ENCODE data around the gene MAP4K4.
"Not testable (repeated sequence)": the region's sequence is repeated elsewhere in the genome, so short reads cannot be mapped to it uniquely, and the experiment has no call there.

The MAP4K4 gene

DNA sequence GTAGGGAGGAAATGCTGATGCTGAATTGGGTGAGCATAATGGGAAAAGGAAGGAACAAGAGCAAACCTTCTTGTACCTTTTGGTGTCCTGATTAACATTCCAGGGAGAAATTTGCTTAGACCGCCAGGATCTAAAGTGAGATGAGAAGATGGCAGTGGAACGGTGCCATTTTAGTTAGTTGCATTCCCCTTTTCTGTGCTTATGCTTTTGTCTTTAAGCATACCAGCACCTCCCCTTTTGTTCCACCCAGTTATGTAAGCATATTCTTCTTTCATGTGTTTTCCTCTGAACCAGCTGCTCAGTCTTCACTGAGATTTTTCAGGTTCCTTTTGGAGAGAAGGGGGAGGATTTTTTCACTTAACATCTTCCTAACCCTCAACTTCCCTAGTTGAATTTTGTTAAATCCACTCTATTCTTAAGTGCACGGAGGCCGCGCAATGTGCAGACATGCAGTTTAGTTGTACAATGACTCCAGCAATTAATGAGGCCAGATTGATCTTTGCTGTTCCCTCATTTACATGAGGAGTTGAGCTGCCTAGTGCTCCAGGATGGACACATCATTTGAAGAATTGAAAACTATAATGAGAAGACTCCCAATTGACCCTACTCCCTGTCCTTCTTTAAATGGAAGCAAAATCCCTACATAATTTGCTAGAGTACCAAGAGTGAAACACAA is 73.9 kb downstream of the MAP4K4 start:
- H4K8ac ChIP-seq (ENCODE audit: low read depth, low read length) = no peak overlapping the region
- H3K79me1 ChIP-seq (ENCODE audit: low read depth, low read length) = no peaks in the 10 kb centered on the region
- H3K27me3 ChIP-seq (ENCODE audit: control insufficient read depth in 3 of 3, insufficient read depth in 3 of 3, low read depth in 1 of 3, low read length in 3 of 3) = no peaks in the 10 kb centered on the region
- DNase-seq (ENCODE audit: low spot score) = no peak
- H2BK12ac ChIP-seq (ENCODE audit: low read length) = no peak overlapping the region
- H3K23ac ChIP-seq (ENCODE audit: low read depth, low read length, poor library complexity) = no peak overlapping the region
- no peak overlapping the region for H2BK15ac ChIP-seq (ENCODE audit: low read length)
- H3K36me3 ChIP-seq (replicated peaks in 1 of 2; ENCODE audit: control insufficient read depth in 2 of 2, insufficient read depth in 2 of 2, low read length in 2 of 2) = no peaks in the 10 kb centered on the region
- H2BK5ac ChIP-seq (ENCODE audit: low read length) = no peak overlapping the region
- no peak overlapping the region for H2BK120ac ChIP-seq (ENCODE audit: low read depth, low read length)
- no peak overlapping the region for H3K4me2 ChIP-seq (ENCODE audit: insufficient read depth, low read length, poor library complexity, severe bottlenecking)
- no peak overlapping the region for H4K91ac ChIP-seq (ENCODE audit: low read depth, low read length, poor library complexity)
- no peak overlapping the region for H3K14ac ChIP-seq (ENCODE audit: low read length)
- H2AFZ ChIP-seq (ENCODE audit: low read length) = no peak overlapping the region
- no peak overlapping the region for H3K4me3 ChIP-seq (ENCODE audit: low read length in 2 of 2)
- H3K18ac ChIP-seq (ENCODE audit: low read length) = no peak overlapping the region
- no CpG with 5 or more reads among the region's 5 CpGs for WGBS, 2 donors (ENCODE audit: extremely low coverage in 2 of 2, insufficient read length in 2 of 2, insufficient replicate concordance in 1 of 2)
- H3K4ac ChIP-seq (ENCODE audit: low read length) = no peak overlapping the region
- H3K4me1 ChIP-seq (ENCODE audit: control insufficient read depth in 2 of 2, insufficient read depth in 1 of 2, low read depth in 1 of 2, low read length in 2 of 2) = peaks cover 33 to 38% of the 10 kb centered on the region in 2 donors
- no peak overlapping the region for H3K9ac ChIP-seq (ENCODE audit: low read depth, low read length, poor library complexity)
- H3K27ac ChIP-seq (replicated peaks; ENCODE audit: low read length) = no peak overlapping the region
- no peak overlapping the region for H2AK5ac ChIP-seq (ENCODE audit: low read depth, low read length)
- H3K9me3 ChIP-seq (replicated peaks in 1 of 2; ENCODE audit: control insufficient read depth in 2 of 2, insufficient read depth in 1 of 2, low read depth in 1 of 2, low read length in 2 of 2) = no peaks in the 10 kb centered on the region

DNA sequence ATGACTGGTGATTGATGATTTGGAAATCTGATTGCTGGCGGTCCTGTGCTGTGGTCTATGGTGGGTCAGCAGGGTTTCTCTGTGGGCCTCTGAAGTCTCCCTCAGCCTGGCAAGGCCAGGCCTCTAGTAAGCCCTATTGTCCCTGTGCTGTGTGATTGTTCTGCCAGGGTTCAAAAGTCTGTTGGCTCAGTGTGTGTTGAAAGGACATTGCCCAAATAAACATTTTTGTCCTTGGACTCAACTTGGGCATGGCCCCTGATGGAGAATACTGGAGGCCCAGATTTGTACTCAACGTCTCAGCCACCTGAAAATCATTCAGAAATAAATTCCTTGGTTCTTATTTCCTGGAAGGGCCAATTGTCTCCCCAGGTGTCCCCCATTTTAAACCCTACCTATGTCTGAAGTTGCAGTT is 74.4 kb downstream of the MAP4K4 start:
- Histone ChIP-seq H2BK5ac (ENCODE audit: low read length) (no peak overlapping the region), H2BK12ac (ENCODE audit: low read length) (no peak overlapping the region), H3K36me3 (replicated peaks in 1 of 2; ENCODE audit: control insufficient read depth in 2 of 2, insufficient read depth in 2 of 2, low read length in 2 of 2) (no peaks in the 10 kb centered on the region), H3K4me3 (ENCODE audit: low read length in 2 of 2) (no peak overlapping the region), H3K79me1 (ENCODE audit: low read depth, low read length) (no peaks in the 10 kb centered on the region), H2AK5ac (ENCODE audit: low read depth, low read length) (no peak overlapping the region), H3K4me1 (ENCODE audit: control insufficient read depth in 2 of 2, insufficient read depth in 1 of 2, low read depth in 1 of 2, low read length in 2 of 2) (peaks cover 33 to 35% of the 10 kb centered on the region in 2 donors), H3K9ac (ENCODE audit: low read depth, low read length, poor library complexity) (no peak overlapping the region), H2BK15ac (ENCODE audit: low read length) (no peak overlapping the region), H3K23ac (ENCODE audit: low read depth, low read length, poor library complexity) (no peak overlapping the region), H3K18ac (ENCODE audit: low read length) (no peak overlapping the region), H2BK120ac (ENCODE audit: low read depth, low read length) (no peak overlapping the region), H2AFZ (ENCODE audit: low read length) (no peak overlapping the region), H3K27me3 (ENCODE audit: control insufficient read depth in 3 of 3, insufficient read depth in 3 of 3, low read depth in 1 of 3, low read length in 3 of 3) (no peaks in the 10 kb centered on the region), H3K27ac (replicated peaks; ENCODE audit: low read length) (no peak overlapping the region), H3K4ac (ENCODE audit: low read length) (no peak overlapping the region), H3K14ac (ENCODE audit: low read length) (no peak overlapping the region), H4K8ac (ENCODE audit: low read depth, low read length) (no peak overlapping the region), H3K9me3 (replicated peaks in 1 of 2; ENCODE audit: control insufficient read depth in 2 of 2, insufficient read depth in 1 of 2, low read depth in 1 of 2, low read length in 2 of 2) (no peaks in the 10 kb centered on the region), H4K91ac (ENCODE audit: low read depth, low read length, poor library complexity) (no peak overlapping the region), H3K4me2 (ENCODE audit: insufficient read depth, low read length, poor library complexity, severe bottlenecking) (no peak overlapping the region)
- WGBS, 2 donors (ENCODE audit: extremely low coverage in 2 of 2, insufficient read length in 2 of 2, insufficient replicate concordance in 1 of 2) = no CpG with 5 or more reads among the region's 2 CpGs
- DNase-seq (ENCODE audit: low spot score) = no peak

DNA sequence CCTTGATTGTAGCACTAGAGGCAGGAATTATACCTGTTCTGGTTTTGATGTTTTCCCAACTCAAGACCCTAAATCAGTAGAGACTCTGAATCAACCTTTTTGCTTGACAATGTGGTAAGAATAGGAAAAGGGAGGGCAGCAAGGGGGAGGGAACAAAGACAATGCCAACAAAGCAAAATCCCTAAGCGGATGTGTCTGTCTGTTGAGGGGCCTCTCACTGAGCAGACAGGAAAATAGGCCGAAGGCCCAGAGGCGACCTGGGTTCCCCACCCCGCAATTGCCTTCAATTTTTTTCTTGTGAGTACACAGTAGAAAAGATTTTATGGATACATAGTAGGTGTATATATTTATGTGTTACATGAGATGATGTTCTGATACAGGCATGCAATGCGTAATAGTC is 75.6 kb downstream of the MAP4K4 start:
- no peak overlapping the region for H4K8ac ChIP-seq (ENCODE audit: low read depth, low read length)
- no peaks in the 10 kb centered on the region for H3K36me3 ChIP-seq (replicated peaks in 1 of 2; ENCODE audit: control insufficient read depth in 2 of 2, insufficient read depth in 2 of 2, low read length in 2 of 2)
- no peak overlapping the region for H3K14ac ChIP-seq (ENCODE audit: low read length)
- WGBS, 2 donors (ENCODE audit: extremely low coverage in 2 of 2, insufficient read length in 2 of 2, insufficient replicate concordance in 1 of 2) = no CpG with 5 or more reads among the region's 5 CpGs
- H3K4me2 ChIP-seq (ENCODE audit: insufficient read depth, low read length, poor library complexity, severe bottlenecking) = no peak overlapping the region
- no peak overlapping the region for H2BK120ac ChIP-seq (ENCODE audit: low read depth, low read length)
- no peak overlapping the region for H2BK15ac ChIP-seq (ENCODE audit: low read length)
- H3K4ac ChIP-seq (ENCODE audit: low read length) = no peak overlapping the region
- H3K9ac ChIP-seq (ENCODE audit: low read depth, low read length, poor library complexity) = no peak overlapping the region
- H3K23ac ChIP-seq (ENCODE audit: low read depth, low read length, poor library complexity) = no peak overlapping the region
- no peak overlapping the region for H3K27ac ChIP-seq (replicated peaks; ENCODE audit: low read length)
- H2AK5ac ChIP-seq (ENCODE audit: low read depth, low read length) = no peak overlapping the region
- no peaks in the 10 kb centered on the region for H3K27me3 ChIP-seq (ENCODE audit: control insufficient read depth in 3 of 3, insufficient read depth in 3 of 3, low read depth in 1 of 3, low read length in 3 of 3)
- no peak overlapping the region for H2BK12ac ChIP-seq (ENCODE audit: low read length)
- DNase-seq (ENCODE audit: low spot score) = no peak
- no peaks in the 10 kb centered on the region for H3K79me1 ChIP-seq (ENCODE audit: low read depth, low read length)
- H2AFZ ChIP-seq (ENCODE audit: low read length) = no peak overlapping the region
- no peaks in the 10 kb centered on the region for H3K9me3 ChIP-seq (replicated peaks in 1 of 2; ENCODE audit: control insufficient read depth in 2 of 2, insufficient read depth in 1 of 2, low read depth in 1 of 2, low read length in 2 of 2)
- H3K4me1 ChIP-seq (ENCODE audit: control insufficient read depth in 2 of 2, insufficient read depth in 1 of 2, low read depth in 1 of 2, low read length in 2 of 2) = peaks cover 26 to 34% of the 10 kb centered on the region in 2 donors
- H2BK5ac ChIP-seq (ENCODE audit: low read length) = no peak overlapping the region
- H3K4me3 ChIP-seq (ENCODE audit: low read length in 2 of 2) = no peak overlapping the region
- no peak overlapping the region for H3K18ac ChIP-seq (ENCODE audit: low read length)
- H4K91ac ChIP-seq (ENCODE audit: low read depth, low read length, poor library complexity) = no peak overlapping the region

DNA sequence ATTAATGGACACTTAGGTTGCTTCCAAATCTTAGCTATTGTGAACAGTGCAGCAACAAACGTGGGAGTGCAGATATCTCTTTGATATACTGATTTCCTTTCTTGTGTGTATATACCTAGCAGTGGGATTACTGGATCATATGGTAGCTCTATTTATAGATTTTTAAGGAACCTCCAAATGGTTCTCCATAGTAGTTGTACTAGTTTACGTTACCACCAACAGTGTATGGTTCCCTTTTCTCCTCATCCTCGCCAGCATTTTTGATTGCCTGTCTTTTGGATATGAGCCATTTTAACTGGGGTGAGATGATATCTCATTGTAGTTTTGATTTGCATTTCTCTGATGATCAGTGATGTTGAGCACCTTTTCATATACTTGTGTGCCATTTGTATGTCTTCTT is 76.5 kb downstream of the MAP4K4 start:
- not testable (repeated sequence) for H3K18ac ChIP-seq (ENCODE audit: low read length); H2BK15ac ChIP-seq (ENCODE audit: low read length); H3K36me3 ChIP-seq (replicated peaks in 1 of 2; ENCODE audit: control insufficient read depth in 2 of 2, insufficient read depth in 2 of 2, low read length in 2 of 2); H2AFZ ChIP-seq (ENCODE audit: low read length); H3K23ac ChIP-seq (ENCODE audit: low read depth, low read length, poor library complexity); H3K14ac ChIP-seq (ENCODE audit: low read length); H3K9me3 ChIP-seq (replicated peaks in 1 of 2; ENCODE audit: control insufficient read depth in 2 of 2, insufficient read depth in 1 of 2, low read depth in 1 of 2, low read length in 2 of 2); H2BK120ac ChIP-seq (ENCODE audit: low read depth, low read length); H3K4ac ChIP-seq (ENCODE audit: low read length); H2AK5ac ChIP-seq (ENCODE audit: low read depth, low read length); H4K8ac ChIP-seq (ENCODE audit: low read depth, low read length); H3K27me3 ChIP-seq (ENCODE audit: control insufficient read depth in 3 of 3, insufficient read depth in 3 of 3, low read depth in 1 of 3, low read length in 3 of 3); H3K4me3 ChIP-seq (ENCODE audit: low read length in 2 of 2); H3K79me1 ChIP-seq (ENCODE audit: low read depth, low read length); H2BK12ac ChIP-seq (ENCODE audit: low read length); H3K9ac ChIP-seq (ENCODE audit: low read depth, low read length, poor library complexity); H3K4me2 ChIP-seq (ENCODE audit: insufficient read depth, low read length, poor library complexity, severe bottlenecking); DNase-seq (ENCODE audit: low spot score); H4K91ac ChIP-seq (ENCODE audit: low read depth, low read length, poor library complexity); H2BK5ac ChIP-seq (ENCODE audit: low read length); H3K27ac ChIP-seq (replicated peaks; ENCODE audit: low read length)
- no CpG with 5 or more reads among the region's 3 CpGs for WGBS, 2 donors (ENCODE audit: extremely low coverage in 2 of 2, insufficient read length in 2 of 2, insufficient replicate concordance in 1 of 2)
- peaks cover 18 to 32% of the 10 kb centered on the region in 2 donors for H3K4me1 ChIP-seq (ENCODE audit: control insufficient read depth in 2 of 2, insufficient read depth in 1 of 2, low read depth in 1 of 2, low read length in 2 of 2)
